LNCaP clone FGC (cell line): Measurements from ENCODE around the gene DIPK1C.

Experiments
- DNase-seq: peaks from one replicate; pipeline ENCODE4 v3.0.0-alpha.2; 2011; ENCODE audit warnings: low read depth
- H3K4me3 ChIP-seq: 2 replicates; pipeline ENCODE4 v1.5.1; 2011; ENCODE audit warnings: mild to moderate bottlenecking, low read depth, low read length, control low read depth
- CTCF ChIP-seq: IDR thresholded peaks from 2 replicates; pipeline ENCODE4 v1.5.1; 2012; ENCODE audit warnings: mild to moderate bottlenecking; ENCODE audit not compliant: control insufficient read depth, insufficient read depth; ENCODE audit errors: extremely low read depth

The DIPK1C gene

DNA sequence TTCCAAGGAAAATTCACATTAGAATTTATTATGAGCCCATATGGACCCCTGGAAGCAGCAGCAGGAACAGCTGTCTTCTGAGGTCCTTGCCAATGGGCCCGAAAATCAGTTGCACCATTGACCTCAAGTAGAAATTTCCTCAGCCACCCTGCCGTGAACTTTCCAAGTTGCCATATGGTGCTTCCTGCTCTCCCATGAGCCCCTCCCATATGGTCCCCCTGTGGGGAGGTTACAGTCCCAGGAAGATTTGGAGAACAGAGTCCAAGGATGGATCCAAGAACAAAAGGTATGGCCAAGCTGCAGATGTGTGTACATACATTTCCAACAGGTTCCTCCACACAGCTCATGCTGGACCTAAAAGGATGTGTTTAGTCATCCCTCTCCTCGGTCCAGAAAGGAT is 34.6 kb downstream of the DIPK1C start:
- no peak for TF ChIP-seq CTCF
- DNase-seq, result no peak
- H3K4me3 ChIP-seq, result no peak overlapping the region

DNA sequence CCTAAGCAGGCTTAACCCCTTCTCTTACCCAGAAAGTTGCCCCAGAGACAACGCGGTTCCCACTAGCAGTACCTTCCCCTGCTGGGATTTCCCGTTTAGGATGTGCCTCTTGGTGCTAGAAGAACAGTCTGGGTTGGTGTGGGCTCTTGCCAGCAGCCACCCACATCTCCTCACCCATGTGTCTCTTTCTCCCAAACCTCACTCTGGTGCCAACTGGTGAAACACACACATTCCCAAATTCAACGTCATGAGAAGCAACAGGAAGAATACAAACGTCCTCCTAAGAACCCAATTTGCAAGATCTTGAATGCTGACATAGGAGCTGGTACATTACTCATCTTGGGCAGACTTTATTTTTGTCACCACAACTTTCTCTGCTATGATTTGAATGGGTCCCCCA is 36.2 kb downstream of the DIPK1C start:
- TF ChIP-seq CTCF, result no peak
- no peak overlapping the region for H3K4me3 ChIP-seq
- DNase-seq, result no peak

GRCh38 chr18:74420481-74420880 is 36.6 kb downstream of the DIPK1C start:
- no peak for DNase-seq
- no peak for TF ChIP-seq CTCF
- no peak overlapping the region for H3K4me3 ChIP-seq

GRCh38 chr18:74419761-74420160 is 37.3 kb downstream of the DIPK1C start:
- no peak for TF ChIP-seq CTCF
- H3K4me3 ChIP-seq, result no peak overlapping the region
- no peak for DNase-seq

DNA sequence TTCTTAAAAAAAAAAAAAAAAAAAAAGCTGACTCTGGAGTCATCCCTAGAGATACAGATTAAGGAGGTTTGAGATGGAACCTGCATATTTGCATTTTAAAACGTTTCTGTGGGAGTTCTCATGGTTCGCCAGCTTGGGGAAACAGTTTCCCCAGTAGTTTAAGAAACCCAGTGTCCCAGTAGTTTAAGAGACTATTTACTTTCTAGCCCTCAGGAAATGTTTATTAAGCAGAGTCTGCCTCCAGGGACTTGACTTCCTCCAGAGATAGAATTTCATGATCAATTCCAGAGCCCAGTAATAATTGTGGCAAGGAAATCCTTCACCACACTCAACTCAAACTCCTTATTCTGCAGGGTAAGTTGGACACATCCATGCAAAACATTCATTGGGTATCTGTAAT is 39.1 kb downstream of the DIPK1C start:
- no peak for TF ChIP-seq CTCF
- no peak for DNase-seq
- no peak overlapping the region for H3K4me3 ChIP-seq

DNA sequence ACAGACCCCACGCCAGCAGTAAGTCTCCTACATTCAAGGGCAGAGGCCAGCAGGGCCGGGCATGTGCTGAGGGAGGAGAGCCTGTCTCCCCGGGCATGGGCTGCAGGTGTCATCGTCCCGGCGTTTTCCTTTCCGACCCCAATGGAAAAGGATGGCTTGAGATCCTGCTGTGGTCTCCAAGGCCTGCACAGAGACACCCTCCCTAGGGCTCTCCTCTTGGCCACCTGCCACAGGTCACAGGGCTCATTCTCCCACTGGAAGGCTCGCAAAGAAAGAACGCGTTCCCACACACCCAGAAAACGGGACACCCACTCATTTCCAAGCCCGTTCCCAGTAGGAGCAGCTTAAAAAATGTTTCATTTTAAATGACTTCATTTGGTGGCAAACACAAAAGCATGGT is 41.0 kb downstream of the DIPK1C start:
- no peak for TF ChIP-seq CTCF
- no peak for DNase-seq
- no peak overlapping the region for H3K4me3 ChIP-seq

- no peak for DNase-seq
- TF ChIP-seq CTCF, result no peak
- H3K4me3 ChIP-seq, result no peak overlapping the region
Observed at GRCh38 chr18:74414953-74415515, 42.1 kb downstream of the DIPK1C start.
